Measurements from ENCODE around the gene CLMP. TPM values are rescaled to one million over a fixed set of nuclear protein-coding genes. Genes with fewer than 3 reads are reported as not detected.
A peak's percentile ranks its signal among the peaks of the same experiment; 100 is the strongest.
"Not testable (repeated sequence)": the region's sequence is repeated elsewhere in the genome, so short reads cannot be mapped to it uniquely, and the experiment has no call there.

CLMP gene
- total RNA-seq, 1 experiment from 2014 or later: 17.3 TPM

DNA sequence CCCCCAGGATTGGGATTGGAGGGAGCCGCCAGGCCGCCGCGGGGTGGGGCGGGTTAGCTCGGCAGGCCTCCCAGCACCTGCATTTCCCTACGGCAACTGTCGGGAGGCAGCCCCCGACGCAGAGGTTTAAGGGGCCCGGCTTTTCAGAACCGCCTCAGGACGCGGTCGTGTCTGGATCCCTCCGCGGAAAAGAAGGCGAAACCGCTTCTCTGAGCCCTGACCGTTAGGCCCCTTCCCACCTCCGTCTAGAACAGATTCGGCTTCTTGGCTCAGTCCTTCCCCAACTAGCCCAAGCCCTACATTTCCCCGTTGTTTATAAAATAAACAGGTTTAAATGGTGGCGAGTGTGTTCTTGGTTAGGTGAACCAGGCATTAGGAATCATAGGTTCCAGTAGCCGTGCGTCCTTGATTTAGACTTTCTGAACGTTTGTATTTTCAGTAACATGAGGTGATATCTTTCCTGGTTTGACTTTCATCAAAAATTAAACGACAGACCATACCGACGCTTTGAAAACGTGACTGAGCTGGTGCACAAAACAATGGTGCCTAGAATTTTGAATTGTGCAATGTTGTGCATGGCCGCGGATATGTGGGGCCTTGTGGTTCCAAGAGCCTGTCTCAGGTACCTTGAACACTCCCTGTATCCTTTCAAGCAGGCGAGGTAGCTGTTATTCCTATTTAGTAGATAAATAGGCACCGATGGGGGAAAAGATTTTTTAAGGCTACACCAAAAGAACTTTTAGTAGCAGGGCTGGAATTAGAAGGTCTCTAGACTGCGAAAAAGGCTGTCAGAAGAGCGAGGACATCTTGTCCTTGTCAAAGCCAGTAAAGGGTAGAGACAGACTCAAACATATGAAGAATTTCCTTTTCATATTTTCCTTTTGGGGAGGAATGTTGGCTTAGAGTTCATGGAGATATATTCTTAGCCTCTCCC lies 131.9 kb downstream of the CLMP start:
- H3K27me3 ChIP-seq: no peaks in the 10 kb centered on the region
- peak; percentile 40 to 56 for DNase-seq
- peaks cover 13% of the 10 kb centered on the region; the same call in 1 of the 2 replicates for H3K4me1 ChIP-seq
- peaks cover 36% of the 10 kb centered on the region for H3K36me3 ChIP-seq
- H3K4me3 ChIP-seq: peak overlapping the region; percentile 92
- H3K9me3 ChIP-seq (replicated peaks): no peaks in the 10 kb centered on the region
- peak overlapping the region; percentile 100 for H3K27ac ChIP-seq

DNA sequence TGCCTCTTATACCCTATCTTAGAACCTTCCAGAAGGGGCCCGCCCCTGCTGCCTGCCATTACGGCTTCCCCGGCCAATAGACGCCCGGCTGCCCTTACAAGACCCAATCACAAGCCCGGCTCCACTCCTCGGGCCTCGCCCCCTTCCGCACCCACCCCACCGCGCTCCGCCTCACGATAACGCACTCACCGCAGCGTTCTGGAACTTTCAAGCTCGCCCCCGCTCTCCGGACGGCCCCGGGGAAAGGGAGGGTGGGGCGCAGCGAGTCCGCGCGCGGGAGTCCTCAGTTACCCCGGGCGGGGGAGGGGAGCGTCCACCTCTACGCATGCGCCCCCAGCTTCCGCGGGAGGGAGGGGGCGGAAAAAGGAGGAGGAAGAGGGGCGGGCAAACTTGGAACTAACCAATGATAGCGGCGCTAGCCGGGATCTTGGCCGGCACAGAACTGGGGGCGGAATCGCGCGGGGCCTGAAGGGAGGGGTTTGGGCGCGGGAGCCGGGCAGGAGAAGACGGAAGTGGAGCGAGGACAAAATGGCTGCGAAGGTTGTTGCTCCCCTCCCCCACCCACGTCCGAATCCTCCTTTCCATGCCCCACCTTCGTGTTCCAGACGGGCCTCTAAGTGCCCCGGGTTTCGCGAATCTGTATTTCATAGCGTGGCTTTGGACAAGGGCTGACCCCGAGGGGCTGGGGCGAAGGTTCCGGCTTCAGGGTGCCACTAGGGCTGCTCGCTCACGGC lies 132.7 kb downstream of the CLMP start:
- peak; percentile 96 to 97 for DNase-seq
- no peaks in the 10 kb centered on the region for H3K9me3 ChIP-seq (replicated peaks)
- no peaks in the 10 kb centered on the region for H3K27me3 ChIP-seq
- peak overlapping the region; percentile 100 for H3K27ac ChIP-seq
- H3K4me1 ChIP-seq: peaks cover 13% of the 10 kb centered on the region; the same call in 1 of the 2 replicates
- H3K36me3 ChIP-seq: peaks cover 45% of the 10 kb centered on the region
- peak overlapping the region; percentile 92 for H3K4me3 ChIP-seq

DNA sequence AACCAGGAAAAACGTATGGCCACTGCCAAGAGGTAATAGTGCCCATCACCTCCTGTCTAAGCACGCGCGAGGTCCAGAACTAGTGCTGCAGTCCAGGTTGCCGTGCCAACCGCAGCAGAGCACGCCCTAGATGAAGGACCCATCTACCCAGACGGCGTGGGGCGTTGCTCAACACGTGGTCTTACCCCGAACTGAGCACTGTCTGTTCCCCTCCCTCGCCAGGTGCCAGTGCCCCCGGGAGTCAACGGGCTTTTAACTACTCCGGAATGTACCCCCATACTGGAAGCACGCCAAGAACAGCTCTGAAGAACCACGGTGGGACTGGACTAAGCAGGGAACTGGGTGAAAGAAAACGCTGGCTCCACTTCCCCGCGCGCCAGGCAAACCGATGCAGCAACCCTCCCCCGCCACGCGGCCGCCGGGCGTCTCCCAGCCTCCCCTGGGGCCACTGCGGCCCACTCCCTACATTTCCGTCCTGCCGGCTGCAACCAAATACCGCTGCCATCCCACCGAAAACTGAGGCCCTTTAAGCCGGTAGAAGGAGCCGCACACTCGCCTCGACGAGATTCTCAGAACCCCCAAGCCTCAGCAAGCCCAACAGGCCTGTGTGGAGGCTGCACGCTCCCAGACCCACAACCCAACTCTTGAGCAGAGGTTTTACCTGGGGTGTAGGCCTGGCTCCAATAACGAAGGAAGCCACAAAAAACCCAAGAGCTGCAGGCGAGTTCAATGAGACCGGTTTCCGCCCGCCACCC lies 133.5 kb downstream of the CLMP start, which contains the start of gene HSPA8:
TSS of gene HSPA8 (minus strand) at position 734 of the 755 bp plus-strand sequence. CDS start 812 bp downstream, outside the sequence.
- peak within 1 kb of the TSS; percentile 100 for H3K27ac ChIP-seq
- H3K27me3 ChIP-seq: no peaks in the 10 kb centered on the region
- DNase-seq: peak; percentile 48 to 53
- no peaks in the 10 kb centered on the region for H3K9me3 ChIP-seq (replicated peaks)
- H3K36me3 ChIP-seq: peaks cover 52% of the 10 kb centered on the region
- H3K4me3 ChIP-seq: peak within 1 kb of the TSS; percentile 92
- H3K4me1 ChIP-seq: peaks cover 13% of the 10 kb centered on the region; the same call in 1 of the 2 replicates

DNA sequence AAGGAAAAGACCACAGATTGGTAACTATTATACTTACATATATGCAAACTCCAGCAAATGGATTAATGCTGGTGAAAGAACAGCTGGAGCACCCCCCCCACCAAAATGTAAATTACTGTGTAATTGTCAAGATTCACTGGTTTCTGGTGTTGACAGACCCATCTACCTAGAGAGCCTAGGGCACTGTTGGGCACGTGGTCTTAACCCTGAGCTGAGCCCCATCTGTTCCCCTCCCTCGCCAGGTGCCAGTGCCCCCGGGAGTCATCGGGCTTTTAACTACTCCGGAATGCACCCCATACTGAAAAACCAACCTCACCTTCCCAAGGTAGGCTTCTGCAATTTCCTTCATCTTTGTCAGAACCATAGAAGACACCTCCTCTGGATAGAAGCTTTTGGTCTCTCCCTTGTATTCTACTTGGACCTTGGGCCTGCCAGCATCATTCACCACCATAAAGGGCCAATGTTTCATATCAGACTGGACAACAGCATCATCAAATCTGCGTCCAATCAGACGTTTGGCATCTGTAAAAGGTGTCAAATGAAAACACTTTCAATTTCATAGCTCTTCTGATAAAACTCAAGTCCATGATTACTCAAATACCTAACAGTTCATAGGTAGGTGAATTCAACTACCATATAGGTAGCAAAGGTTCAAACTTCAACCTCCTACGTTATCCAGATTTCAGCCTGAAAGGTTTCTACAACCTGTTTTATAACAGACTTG lies 134.6 kb downstream of the CLMP start:
- peaks cover 64% of the 10 kb centered on the region for H3K36me3 ChIP-seq
- no peaks in the 10 kb centered on the region for H3K9me3 ChIP-seq (replicated peaks)
- H3K27me3 ChIP-seq: no peaks in the 10 kb centered on the region
- H3K4me3 ChIP-seq: peak overlapping the region; percentile 92
- no peak for DNase-seq
- H3K4me1 ChIP-seq: peaks cover 13% of the 10 kb centered on the region; the same call in 1 of the 2 replicates
- 0 out of 2 replicates have a peak overlapping the region, but pooled peaks have one; percentile 100 for H3K27ac ChIP-seq

DNA sequence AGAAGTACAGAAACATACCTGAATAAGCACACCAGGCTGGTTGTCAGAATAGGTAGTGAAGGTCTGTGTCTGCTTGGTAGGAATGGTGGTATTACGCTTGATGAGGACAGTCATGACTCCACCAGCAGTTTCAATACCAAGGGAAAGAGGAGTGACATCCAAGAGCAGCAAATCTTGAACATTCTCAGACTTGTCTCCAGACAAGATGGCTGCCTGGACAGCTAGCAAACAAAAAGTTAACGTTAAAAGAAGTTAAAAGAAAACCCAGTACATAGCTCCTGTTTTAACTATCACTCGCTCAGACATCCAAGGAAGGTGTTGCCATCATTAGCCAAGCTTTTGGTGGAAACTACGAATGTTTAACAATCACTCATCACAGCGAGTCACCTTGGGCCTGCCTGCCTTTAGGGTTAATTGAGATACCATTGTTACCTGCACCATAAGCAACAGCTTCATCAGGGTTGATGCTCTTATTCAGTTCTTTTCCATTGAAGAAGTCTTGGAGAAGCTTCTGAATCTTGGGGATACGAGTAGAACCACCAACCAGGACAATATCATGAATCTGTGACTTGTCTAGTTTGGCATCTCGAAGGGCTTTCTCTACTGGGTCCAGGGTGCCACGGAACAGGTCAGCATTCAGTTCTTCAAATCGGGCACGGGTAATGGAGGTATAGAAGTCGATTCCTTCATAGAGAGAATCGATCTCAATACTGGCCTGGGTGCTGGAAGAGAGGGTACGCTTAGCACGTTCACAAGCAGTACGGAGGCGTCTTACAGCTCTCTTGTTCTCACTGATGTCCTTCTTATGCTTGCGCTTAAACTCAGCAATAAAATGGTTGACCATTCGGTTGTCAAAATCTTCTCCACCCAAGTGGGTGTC lies 135.8 kb downstream of the CLMP start:
- H3K36me3 ChIP-seq: peaks cover 66% of the 10 kb centered on the region
- peaks cover 10% of the 10 kb centered on the region; the same call in 1 of the 2 replicates for H3K4me1 ChIP-seq
- peak overlapping the region; percentile 92 for H3K4me3 ChIP-seq
- not testable (repeated sequence) for DNase-seq; H3K27me3 ChIP-seq; H3K27ac ChIP-seq; H3K9me3 ChIP-seq (replicated peaks)

DNA sequence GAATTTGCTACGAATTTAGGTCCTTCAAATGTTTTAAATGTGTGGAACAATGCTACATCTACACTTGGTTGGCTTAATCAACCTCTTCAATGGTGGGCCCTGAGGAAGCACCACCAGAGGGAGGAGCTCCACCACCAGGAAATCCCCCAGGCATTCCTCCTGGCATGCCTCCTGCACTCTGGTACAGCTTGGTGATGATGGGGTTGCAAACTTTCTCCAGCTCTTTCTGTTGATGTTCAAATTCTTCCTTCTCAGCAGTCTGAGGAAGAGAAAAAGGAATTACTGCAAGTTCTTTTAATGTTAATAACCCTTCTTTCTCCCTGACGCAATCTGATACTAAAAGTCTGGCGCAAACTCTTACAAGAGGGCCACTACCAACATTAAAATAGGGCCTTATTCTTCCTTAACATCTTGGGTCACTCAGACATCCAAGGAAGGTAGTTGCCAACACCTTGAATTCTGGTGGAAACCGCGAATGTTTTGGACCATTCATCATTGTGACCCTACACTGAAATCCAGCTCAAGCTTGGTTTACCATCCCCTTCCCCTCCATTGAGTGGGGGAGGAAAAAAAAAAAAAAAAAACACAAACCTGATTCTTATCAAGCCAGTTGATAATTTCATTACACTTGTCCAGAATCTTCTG lies 137.3 kb downstream of the CLMP start:
- no peaks in the 10 kb centered on the region for H3K27me3 ChIP-seq
- H3K9me3 ChIP-seq (replicated peaks): no peaks in the 10 kb centered on the region
- H3K4me1 ChIP-seq: peaks cover 5% of the 10 kb centered on the region; the same call in 1 of the 2 replicates
- peaks cover 71% of the 10 kb centered on the region for H3K36me3 ChIP-seq
- no peak overlapping the region for H3K4me3 ChIP-seq
- no peak overlapping the region for H3K27ac ChIP-seq
- no peak for DNase-seq

DNA sequence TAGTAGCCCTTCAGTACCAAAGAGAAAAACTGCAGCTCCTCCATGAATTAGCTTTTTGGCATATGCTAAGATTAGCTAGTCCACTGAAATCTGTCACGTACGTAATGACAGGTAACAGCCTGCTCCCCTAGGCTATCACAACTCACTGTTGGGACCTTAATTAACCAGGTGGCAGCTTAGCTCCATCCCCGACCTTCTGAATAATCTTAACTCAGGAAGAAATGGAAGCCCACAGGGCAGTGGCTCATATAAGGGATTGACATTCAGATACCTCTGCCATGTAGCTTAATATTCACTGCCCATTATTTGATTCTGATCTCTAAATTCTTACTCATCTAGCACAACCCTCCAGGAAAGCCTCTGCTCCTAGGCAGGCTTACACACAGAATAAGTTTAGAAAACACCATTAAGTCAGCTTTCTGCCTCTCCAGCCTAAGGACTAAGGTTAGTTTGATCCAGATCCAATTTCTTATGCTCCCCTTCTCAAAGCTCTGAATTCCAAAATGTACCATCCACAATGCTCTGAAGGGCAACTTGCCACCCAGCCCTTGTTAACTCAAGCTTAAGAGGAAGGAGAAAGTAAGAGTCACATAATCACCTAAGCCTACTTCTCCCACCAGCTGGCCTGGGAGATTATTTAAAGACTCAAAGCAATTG lies 138.1 kb downstream of the CLMP start:
- Histone ChIP-seq H3K36me3 (peaks cover 71% of the 10 kb centered on the region), H3K4me3 (no peak overlapping the region), H3K27ac (no peak overlapping the region), H3K4me1 (peaks cover 5% of the 10 kb centered on the region; the same call in 1 of the 2 replicates), H3K9me3 (replicated peaks) (no peaks in the 10 kb centered on the region), H3K27me3 (no peaks in the 10 kb centered on the region)
- DNase-seq: no peak

DNA sequence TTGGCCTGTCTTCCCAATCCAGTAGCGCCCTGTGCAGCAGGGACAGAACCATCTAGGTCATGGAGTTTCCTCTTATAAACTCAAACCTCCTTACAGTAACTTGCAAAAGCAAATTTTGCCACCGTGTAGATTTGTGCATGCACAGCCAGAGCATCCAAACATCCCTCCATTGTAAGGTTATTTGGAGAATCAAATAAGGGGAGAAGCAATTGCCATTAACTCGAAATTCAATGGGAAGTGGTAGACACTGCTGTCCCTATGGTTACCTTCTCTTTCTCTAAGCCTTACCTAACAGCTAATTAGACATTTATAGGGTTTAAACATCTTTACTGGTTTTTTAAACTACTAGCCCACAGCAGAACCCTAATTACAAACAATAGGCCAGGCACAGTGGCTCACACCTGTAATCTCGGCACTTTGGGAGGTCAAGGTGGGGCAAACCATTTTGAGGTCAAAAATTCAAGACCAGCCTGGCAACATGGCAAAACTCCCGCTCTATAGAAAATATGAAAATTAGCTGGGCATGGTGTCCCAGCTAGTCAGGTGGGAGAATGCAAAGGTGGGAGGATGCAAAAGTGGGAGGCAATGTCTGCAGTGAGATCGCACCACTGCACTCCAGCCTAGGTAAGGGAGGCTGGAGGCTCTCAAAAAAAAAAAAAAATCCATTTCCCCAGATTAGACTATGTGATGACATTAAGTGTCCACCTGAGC lies 139.7 kb downstream of the CLMP start:
- no peaks in the 10 kb centered on the region for H3K27me3 ChIP-seq
- H3K9me3 ChIP-seq (replicated peaks): no peaks in the 10 kb centered on the region
- no peak for DNase-seq
- H3K4me1 ChIP-seq: peaks cover 5% of the 10 kb centered on the region; the same call in 1 of the 2 replicates
- no peak overlapping the region for H3K27ac ChIP-seq
- peaks cover 57% of the 10 kb centered on the region for H3K36me3 ChIP-seq
- no peak overlapping the region for H3K4me3 ChIP-seq

DNA sequence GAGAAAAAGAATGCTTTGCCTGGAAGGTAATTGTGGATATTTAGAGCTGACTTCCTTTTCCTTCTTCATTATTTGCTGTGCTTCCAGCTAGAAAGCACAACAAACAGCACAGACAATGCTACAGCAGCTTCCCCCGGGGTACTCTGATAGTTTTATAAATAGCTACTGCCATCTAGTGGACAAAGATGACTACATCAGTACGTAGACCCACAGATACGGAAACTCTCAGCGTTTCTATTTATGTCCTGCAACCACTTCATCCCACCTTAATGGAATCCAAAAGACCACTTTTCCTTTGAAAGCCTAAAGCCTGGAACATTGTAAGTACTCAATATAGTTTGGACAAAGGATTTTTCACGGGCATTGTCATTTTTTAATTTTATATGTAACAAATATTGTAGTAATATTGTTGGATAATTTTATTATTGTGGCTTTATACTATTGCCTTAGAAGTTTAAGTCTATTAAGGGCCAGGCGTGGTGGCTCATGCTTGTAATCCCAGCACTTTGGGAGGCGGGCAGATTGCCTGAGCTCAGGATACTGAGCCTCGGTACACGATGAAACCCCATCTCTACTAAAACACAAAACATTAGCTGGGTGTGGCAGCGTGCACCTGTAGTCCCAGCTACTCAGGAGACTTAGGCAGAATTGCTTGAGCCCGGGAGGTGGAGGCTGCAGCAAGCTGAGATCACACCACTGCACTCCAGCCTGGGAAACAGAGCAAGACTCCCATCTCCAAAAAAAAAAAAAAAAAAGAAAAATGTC lies 140.6 kb downstream of the CLMP start:
- H3K4me1 ChIP-seq: peaks cover 5% of the 10 kb centered on the region; the same call in 1 of the 2 replicates
- no peaks in the 10 kb centered on the region for H3K27me3 ChIP-seq
- no peak overlapping the region for H3K27ac ChIP-seq
- no peak overlapping the region for H3K4me3 ChIP-seq
- H3K9me3 ChIP-seq (replicated peaks): no peaks in the 10 kb centered on the region
- DNase-seq: peak; percentile 21 to 73
- peaks cover 48% of the 10 kb centered on the region for H3K36me3 ChIP-seq

DNA sequence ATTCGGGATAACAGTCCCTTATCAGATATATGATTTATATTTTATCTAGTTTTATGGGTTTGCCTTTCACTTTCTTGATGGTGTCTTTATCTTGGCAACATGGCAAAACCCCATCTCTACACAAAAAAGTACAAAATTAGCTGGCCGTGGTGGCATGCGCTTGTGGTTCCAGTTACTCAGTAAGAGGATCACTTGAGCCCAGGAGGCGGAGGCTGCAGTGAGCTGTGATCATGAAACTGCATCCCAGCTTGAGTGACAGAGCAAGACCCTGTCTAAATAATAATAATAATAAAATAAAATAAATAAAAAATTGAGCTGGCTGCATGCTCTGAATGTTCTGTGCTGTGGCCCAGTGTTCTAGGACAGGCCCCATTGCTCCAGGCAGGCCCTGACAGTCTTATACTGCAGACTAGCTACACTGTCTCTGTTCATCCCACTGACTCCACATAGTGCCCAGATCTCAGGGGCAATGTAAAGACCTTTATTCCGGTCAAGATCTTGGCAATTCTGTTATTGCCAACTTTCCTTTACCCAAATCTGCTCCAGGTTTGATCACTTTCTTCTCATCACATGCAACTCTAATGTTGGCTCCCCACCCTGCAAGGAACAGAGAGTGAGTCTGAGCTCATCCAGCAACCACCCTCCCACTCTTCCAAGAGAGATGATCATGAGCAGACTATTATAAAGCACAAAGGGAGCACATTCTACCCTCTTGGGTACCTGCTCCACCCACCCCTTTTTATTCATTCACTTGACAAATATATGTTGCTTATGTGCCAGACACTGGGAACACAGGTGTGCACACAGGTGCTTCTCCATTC lies 141.9 kb downstream of the CLMP start:
- Histone ChIP-seq H3K36me3 (peaks cover 34% of the 10 kb centered on the region), H3K4me1 (no peaks in the 10 kb centered on the region), H3K27me3 (no peaks in the 10 kb centered on the region), H3K9me3 (replicated peaks) (no peaks in the 10 kb centered on the region), H3K4me3 (no peak overlapping the region), H3K27ac (no peak overlapping the region)
- DNase-seq: no peak

All from SJCRH30 (cell line).